Mesenchymal stem cell (in vitro differentiated cells and primary cell): ENCODE results near the gene CABP1.

ENCODE experiments used
- DNase-seq: peaks from one replicate; pipeline ENCODE4 v3.0.0-alpha.2; 2013
- H2AFZ ChIP-seq: one replicate; pipeline ENCODE4 v1.6.1; 2013; ENCODE audit warnings: low read depth, mild to moderate bottlenecking, control low read depth, inconsistent platforms, low read length, moderate library complexity
- H2AK5ac ChIP-seq: 2 replicates; pipeline ENCODE4 v1.6.1; 2013; ENCODE audit warnings: low read length, moderate library complexity, mild to moderate bottlenecking, inconsistent platforms; ENCODE audit not compliant: severe bottlenecking
- H2BK120ac ChIP-seq: one replicate; pipeline ENCODE4 v1.6.1; 2013; ENCODE audit warnings: low read depth, mild to moderate bottlenecking, inconsistent platforms, low read length, moderate library complexity
- H2BK12ac ChIP-seq, 2 experiments: one replicate each; pipeline ENCODE4 v1.6.1; 2013; ENCODE audit warnings: inconsistent platforms in 2 of 2, low read length in 2 of 2, mild to moderate bottlenecking in 2 of 2, moderate library complexity in 2 of 2, control low read depth in 1 of 2
- H2BK15ac ChIP-seq: one replicate; pipeline ENCODE4 v1.6.1; 2013; ENCODE audit warnings: mild to moderate bottlenecking, low read depth, inconsistent platforms; ENCODE audit not compliant: poor library complexity, severe bottlenecking
- H2BK5ac ChIP-seq: 2 replicates; pipeline ENCODE4 v1.6.1; 2013; ENCODE audit warnings: low read depth, mild to moderate bottlenecking, low read length, control low read depth, inconsistent platforms; ENCODE audit not compliant: poor library complexity, severe bottlenecking
- H3K14ac ChIP-seq, 2 experiments: one replicate each; pipeline ENCODE4 v1.6.1; 2013; ENCODE audit warnings: inconsistent platforms in 2 of 2, low read length in 2 of 2, control low read depth in 1 of 2, mild to moderate bottlenecking in 1 of 2, moderate library complexity in 1 of 2
- H3K18ac ChIP-seq, 2 experiments: one replicate each; pipeline ENCODE4 v1.6.1; 2013; ENCODE audit warnings: inconsistent platforms in 2 of 2, low read length in 2 of 2, control low read depth in 1 of 2, low read depth in 1 of 2, mild to moderate bottlenecking in 1 of 2
- H3K23ac ChIP-seq, 2 experiments: one replicate each; pipeline ENCODE4 v1.6.1; 2013; ENCODE audit warnings: inconsistent platforms in 2 of 2, low read length in 2 of 2, mild to moderate bottlenecking in 2 of 2, moderate library complexity in 2 of 2, control low read depth in 1 of 2
- H3K27ac ChIP-seq: 2 replicates; pipeline ENCODE4 v1.5.1; 2013; ENCODE audit warnings: mild to moderate bottlenecking, moderate library complexity, low read length, control low read depth, inconsistent platforms; ENCODE audit not compliant: poor library complexity, severe bottlenecking
- H3K27me3 ChIP-seq, 2 experiments: 2 replicates each; pipeline versions ENCODE4 v1.6.1 to v1.7.0; 2013; ENCODE audit warnings: low read length in 2 of 2, mild to moderate bottlenecking in 2 of 2, moderate library complexity in 2 of 2, control low read depth in 1 of 2, inconsistent platforms in 1 of 2; ENCODE audit not compliant: control insufficient read depth in 1 of 2, insufficient read depth in 1 of 2
- H3K36me3 ChIP-seq, 2 experiments: 2 replicates each; pipeline versions ENCODE4 v1.6.1 to v1.7.0; 2013; ENCODE audit warnings: low read length in 2 of 2, control low read depth in 1 of 2, inconsistent platforms in 1 of 2, low read depth in 1 of 2, mild to moderate bottlenecking in 1 of 2; ENCODE audit not compliant: insufficient read depth in 2 of 2, control insufficient read depth in 1 of 2
- H3K4ac ChIP-seq, 2 experiments: one replicate each; pipeline ENCODE4 v1.6.1; 2013; ENCODE audit warnings: inconsistent platforms in 2 of 2, low read length in 2 of 2, mild to moderate bottlenecking in 2 of 2, moderate library complexity in 2 of 2, control low read depth in 1 of 2, low read depth in 1 of 2
- H3K4me1 ChIP-seq: 2 replicates; pipeline ENCODE4 v1.6.1; 2013; ENCODE audit warnings: low read depth, low read length, control low read depth; ENCODE audit not compliant: control insufficient read depth, insufficient read depth
- H3K4me2 ChIP-seq: 2 replicates; pipeline ENCODE4 v1.6.1; 2013; ENCODE audit warnings: low read length, mild to moderate bottlenecking, inconsistent platforms; ENCODE audit not compliant: poor library complexity, severe bottlenecking
- H3K4me3 ChIP-seq, 2 experiments: 2 replicates each; pipeline versions ENCODE4 v1.5.1 to v1.7.0; 2013; ENCODE audit warnings: low read length in 2 of 2, mild to moderate bottlenecking in 2 of 2, control low read depth in 1 of 2, low read depth in 1 of 2; ENCODE audit not compliant: insufficient read depth in 1 of 2
- H3K79me1 ChIP-seq: replicated peaks from 2 replicates; pipeline ENCODE4 v1.6.1; 2013; ENCODE audit warnings: mild to moderate bottlenecking, control low read depth, low read length, inconsistent platforms; ENCODE audit not compliant: poor library complexity, severe bottlenecking
- H3K9ac ChIP-seq: 2 replicates; pipeline ENCODE4 v1.7.0; 2013; ENCODE audit warnings: mild to moderate bottlenecking, low read length, moderate library complexity
- H3K9me3 ChIP-seq: 2 replicates; pipeline ENCODE4 v1.7.0; 2013; ENCODE audit warnings: mild to moderate bottlenecking, low read length; ENCODE audit not compliant: control insufficient read depth
- H4K8ac ChIP-seq: one replicate; pipeline ENCODE4 v1.6.1; 2013; ENCODE audit warnings: inconsistent platforms, mild to moderate bottlenecking, low read length, moderate library complexity
- H4K91ac ChIP-seq: one replicate; pipeline ENCODE4 v1.6.1; 2013; ENCODE audit warnings: mild to moderate bottlenecking, low read length, inconsistent platforms
- WGBS: methylation state at CpG from one replicate; pipeline ENCODE4 v1.1.7; 2013; ENCODE audit warnings: mixed read lengths; 5-methylcytosine and 5-hydroxymethylcytosine counted together

The CABP1 gene

GRCh38 chr12:120690978-120691377 is 50.6 kb downstream of the CABP1 start:
- H3K9me3 ChIP-seq = no peaks in the 10 kb centered on the region
- H2BK5ac ChIP-seq = no peak overlapping the region
- peak overlapping the region in 1 of 2 experiments; percentile 76 for H3K23ac ChIP-seq
- peak; percentile 12 for DNase-seq
- peaks cover 14 to 21% of the 10 kb centered on the region in 2 experiments for H3K36me3 ChIP-seq
- H2BK12ac ChIP-seq = no peak overlapping the region
- H3K18ac ChIP-seq = no peak overlapping the region
- H2BK120ac ChIP-seq = no peak overlapping the region
- H3K27me3 ChIP-seq = no peaks in the 10 kb centered on the region
- H2BK15ac ChIP-seq = no peak overlapping the region
- H2AK5ac ChIP-seq = no peak overlapping the region
- H3K14ac ChIP-seq = no peak overlapping the region
- peaks cover 21% of the 10 kb centered on the region for H3K79me1 ChIP-seq
- no peak overlapping the region for H4K8ac ChIP-seq
- H3K4me1 ChIP-seq = peaks cover 7% of the 10 kb centered on the region
- H3K4me2 ChIP-seq = no peak overlapping the region
- H3K9ac ChIP-seq = no peak overlapping the region
- no peak overlapping the region for H3K27ac ChIP-seq
- 27% methylated on average over 2 of the region's 3 CpGs for WGBS
- H2AFZ ChIP-seq = no peak overlapping the region
- H3K4ac ChIP-seq = no peak overlapping the region
- no peak overlapping the region for H3K4me3 ChIP-seq
- no peak overlapping the region for H4K91ac ChIP-seq

GRCh38 chr12:120692524-120693033 is 52.2 kb downstream of the CABP1 start:
- H2AK5ac ChIP-seq = no peak overlapping the region
- no peak overlapping the region for H4K8ac ChIP-seq
- no peak overlapping the region for H4K91ac ChIP-seq
- peaks cover 31% of the 10 kb centered on the region for H3K79me1 ChIP-seq
- H3K9me3 ChIP-seq = no peaks in the 10 kb centered on the region
- H3K27me3 ChIP-seq = no peaks in the 10 kb centered on the region
- no peak overlapping the region for H3K4me3 ChIP-seq
- no peak overlapping the region for H3K18ac ChIP-seq
- H3K36me3 ChIP-seq = peaks cover 23 to 37% of the 10 kb centered on the region in 2 experiments
- no peak overlapping the region for H3K4me2 ChIP-seq
- no peak overlapping the region for H2AFZ ChIP-seq
- no peak overlapping the region for H3K4ac ChIP-seq
- H2BK12ac ChIP-seq = no peak overlapping the region
- no peak overlapping the region for H2BK5ac ChIP-seq
- 67% methylated on average over 7 of the region's 11 CpGs for WGBS
- H2BK120ac ChIP-seq = no peak overlapping the region
- H3K27ac ChIP-seq = no peak overlapping the region
- DNase-seq = peak; percentile 63
- no peak overlapping the region for H3K9ac ChIP-seq
- no peak overlapping the region for H3K23ac ChIP-seq
- peaks cover 6% of the 10 kb centered on the region for H3K4me1 ChIP-seq
- no peak overlapping the region for H3K14ac ChIP-seq
- no peak overlapping the region for H2BK15ac ChIP-seq

- Histone ChIP-seq H3K23ac (no peak overlapping the region), H3K4me2 (no peak overlapping the region), H2AFZ (no peak overlapping the region), H2AK5ac (no peak overlapping the region), H3K18ac (no peak overlapping the region), H3K14ac (no peak overlapping the region), H3K9ac (no peak overlapping the region), H3K4ac (no peak overlapping the region), H3K27me3 (no peaks in the 10 kb centered on the region), H3K4me1 (peaks cover 5% of the 10 kb centered on the region), H4K91ac (no peak overlapping the region), H2BK12ac (no peak overlapping the region), H3K4me3 (no peak overlapping the region), H3K9me3 (no peaks in the 10 kb centered on the region), H3K36me3 (peaks cover 33 to 50% of the 10 kb centered on the region in 2 experiments), H2BK15ac (no peak overlapping the region), H2BK5ac (no peak overlapping the region), H3K79me1 (peaks cover 41% of the 10 kb centered on the region), H2BK120ac (no peak overlapping the region), H4K8ac (no peak overlapping the region), H3K27ac (no peak overlapping the region)
- 96% methylated on average over 4 of the region's 4 CpGs for WGBS
- DNase-seq = no peak
Observed at GRCh38 chr12:120693848-120694247, 53.4 kb downstream of the CABP1 start.

- H4K8ac ChIP-seq = no peak overlapping the region
- no peak overlapping the region for H3K9ac ChIP-seq
- H3K27me3 ChIP-seq = no peaks in the 10 kb centered on the region
- H2BK5ac ChIP-seq = no peak overlapping the region
- no peak overlapping the region for H2BK15ac ChIP-seq
- H2BK12ac ChIP-seq = no peak overlapping the region
- no peak overlapping the region for H2AK5ac ChIP-seq
- no peak overlapping the region for H3K4ac ChIP-seq
- peaks cover 51 to 78% of the 10 kb centered on the region in 2 experiments for H3K36me3 ChIP-seq
- H2AFZ ChIP-seq = no peak overlapping the region
- no peak overlapping the region for H3K4me3 ChIP-seq
- no peak overlapping the region for H3K14ac ChIP-seq
- H3K4me1 ChIP-seq = peaks cover 1% of the 10 kb centered on the region
- 92% methylated on average over 6 of the region's 6 CpGs for WGBS
- no peak overlapping the region for H3K18ac ChIP-seq
- H3K79me1 ChIP-seq = peaks cover 57% of the 10 kb centered on the region
- no peak overlapping the region for H3K27ac ChIP-seq
- no peak for DNase-seq
- H4K91ac ChIP-seq = no peak overlapping the region
- no peak overlapping the region for H3K4me2 ChIP-seq
- H3K23ac ChIP-seq = no peak overlapping the region
- H3K9me3 ChIP-seq = no peaks in the 10 kb centered on the region
- no peak overlapping the region for H2BK120ac ChIP-seq
Observed at GRCh38 chr12:120696626-120697025, 56.2 kb downstream of the CABP1 start.
